Activated CD4-positive, CD25-positive, alpha-beta regulatory T cell treated with anti-CD3 and anti-CD28 coated beads, Interleukin-2, amount 50 U/mL, for 72 hours (primary cell): ENCODE data around the gene TEX2.

ENCODE experiments used
- DNase-seq: peaks from one replicate; pipeline ENCODE4 v3.0.0; 2021

TEX2 gene

GRCh38 chr17:64107500-64108236 is 155.4 kb downstream of the TEX2 start:
- DNase-seq: no peak

- DNase-seq: no peak
Measured at GRCh38 chr17:64106918-64107317, 156.1 kb downstream of the TEX2 start.

GRCh38 chr17:64103391-64104364 is 159.4 kb downstream of the TEX2 start:
- DNase-seq: no peak

GRCh38 chr17:64102627-64103390 is 160.3 kb downstream of the TEX2 start:
- DNase-seq: no peak

- DNase-seq: no peak
Measured at GRCh38 chr17:64099543-64099942, 163.5 kb downstream of the TEX2 start.
